Measurements from ENCODE around the gene MAGI1.

DNA sequence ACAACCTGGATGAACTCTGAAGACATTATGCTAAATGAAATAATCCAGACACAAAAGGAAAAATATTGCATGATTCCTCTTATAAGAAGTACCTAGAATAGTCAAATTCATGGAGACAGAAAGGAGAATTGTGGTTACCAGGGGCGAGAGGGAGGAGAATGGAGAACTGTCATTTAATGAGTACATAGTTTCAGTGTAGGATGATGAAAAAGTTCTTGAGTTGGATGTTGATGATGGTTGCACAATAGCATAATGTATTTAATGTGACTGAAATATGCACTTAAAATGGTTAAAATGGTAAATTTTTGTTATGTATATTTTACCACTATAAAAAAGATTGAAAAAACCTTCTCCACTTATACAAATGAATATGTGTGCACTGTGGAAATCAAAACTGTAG lies 469.6 kb downstream of the MAGI1 start:
- TF ChIP-seq, protein P1, sequence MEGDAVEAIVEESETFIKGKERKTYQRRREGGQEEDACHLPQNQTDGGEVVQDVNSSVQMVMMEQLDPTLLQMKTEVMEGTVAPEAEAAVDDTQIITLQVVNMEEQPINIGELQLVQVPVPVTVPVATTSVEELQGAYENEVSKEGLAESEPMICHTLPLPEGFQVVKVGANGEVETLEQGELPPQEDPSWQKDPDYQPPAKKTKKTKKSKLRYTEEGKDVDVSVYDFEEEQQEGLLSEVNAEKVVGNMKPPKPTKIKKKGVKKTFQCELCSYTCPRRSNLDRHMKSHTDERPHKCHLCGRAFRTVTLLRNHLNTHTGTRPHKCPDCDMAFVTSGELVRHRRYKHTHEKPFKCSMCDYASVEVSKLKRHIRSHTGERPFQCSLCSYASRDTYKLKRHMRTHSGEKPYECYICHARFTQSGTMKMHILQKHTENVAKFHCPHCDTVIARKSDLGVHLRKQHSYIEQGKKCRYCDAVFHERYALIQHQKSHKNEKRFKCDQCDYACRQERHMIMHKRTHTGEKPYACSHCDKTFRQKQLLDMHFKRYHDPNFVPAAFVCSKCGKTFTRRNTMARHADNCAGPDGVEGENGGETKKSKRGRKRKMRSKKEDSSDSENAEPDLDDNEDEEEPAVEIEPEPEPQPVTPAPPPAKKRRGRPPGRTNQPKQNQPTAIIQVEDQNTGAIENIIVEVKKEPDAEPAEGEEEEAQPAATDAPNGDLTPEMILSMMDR (conservative IDR thresholded peaks at IDR 0.05), result no peak
- TF ChIP-seq ZFX (IDR thresholded peaks at IDR 0.05), result no peak

All from C4-2B (cell line).